Measurements from ENCODE around the gene HSPA1B.

DNA sequence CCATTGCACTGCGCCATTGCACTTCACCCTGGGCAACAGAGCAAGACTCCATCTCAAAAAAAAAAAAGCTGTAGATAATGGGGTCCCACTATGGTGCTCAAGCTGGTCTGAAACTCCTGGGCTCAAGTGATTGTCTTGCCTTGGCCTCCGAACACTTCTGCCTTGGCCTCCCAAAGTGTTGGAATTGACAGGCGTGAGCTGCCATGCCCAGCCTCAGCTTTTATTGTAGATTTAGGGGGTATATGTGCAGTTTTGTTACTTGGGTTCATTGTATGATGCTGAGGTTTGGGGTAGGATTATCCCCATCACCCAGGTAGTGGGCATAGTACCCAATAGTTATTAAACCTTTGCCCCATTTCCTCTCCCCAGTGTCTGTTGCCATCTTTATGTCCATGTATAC, 11.4 kb downstream of the HSPA1B start:
- TF ChIP-seq POLR2AphosphoS5 (IDR thresholded peaks at IDR 0.05; ENCODE audit: low read depth, low read length) (no peak; the same call in 1 of the 2 replicates), FOXP2 (optimal IDR thresholded peaks at IDR 0.05; ENCODE audit: borderline replicate concordance, extremely low read depth, extremely low read length, insufficient read depth) (no peak)
